Measurements from ENCODE around the gene HTR3D. TPM values are rescaled to one million over a fixed set of nuclear protein-coding genes. Genes with fewer than 3 reads are reported as not detected.

The HTR3D gene
- total and polyA plus RNA-seq, 9 of the 15 experiments (the other 6 are each of a cell fraction or from before 2014, with no cell fraction given) = not detected

GRCh38 chr3:184039414-184039813 is 7.9 kb downstream of the HTR3D start:
- CTCF ChIA-PET (ENCODE audit: low intra/inter-chr PET ratio) = no interaction called here
- BruUV-seq (replicated peaks) = no TSS peak
- intact Hi-C loops (cut with micrococcal nuclease) = no loop called here

More at GRCh38 chr3:184039414-184039813, 7.9 kb downstream of the HTR3D start:
- peaks cover 0 to 5% of the 10 kb centered on the region in 2 experiments; a peak in 2 of 5 replicates for H3K27me3 ChIP-seq (ENCODE audit: control insufficient read depth in 2 of 2, insufficient read depth in 2 of 2, low read length in 2 of 2)
- POLR2A ChIA-PET = no interaction called here
- H3K36me3 ChIP-seq (ENCODE audit: control insufficient read depth, insufficient read depth, low read length) = no peaks in the 10 kb centered on the region
- no peak overlapping the region for H3K9ac ChIP-seq (ENCODE audit: insufficient read depth in 1 of 2, low read depth in 2 of 2, low read length in 2 of 2)
- H3K9me1 ChIP-seq (ENCODE audit: control insufficient read depth, insufficient read depth, low read length) = no peaks in the 10 kb centered on the region
- no peak for DNase-seq (ENCODE audit: extremely low read depth in 1 of 4, low spot score in 3 of 4)
- no peak for FAIRE-seq
- H3K9me3 ChIP-seq (replicated peaks; ENCODE audit: control insufficient read depth, insufficient read depth, low read depth, low read length) = no peaks in the 10 kb centered on the region
- no peak overlapping the region for H3K27ac ChIP-seq (ENCODE audit: extremely low read depth, low read depth, low read length)
- no peaks in the 10 kb centered on the region for H3K4me1 ChIP-seq (replicated peaks in 1 of 2; ENCODE audit: control insufficient read depth in 2 of 2, insufficient read depth in 2 of 2, low read length in 2 of 2)
- H4K20me1 ChIP-seq (replicated peaks; ENCODE audit: control insufficient read depth, insufficient read depth, low read length) = no peaks in the 10 kb centered on the region
- H2AFZ ChIP-seq (ENCODE audit: low read depth, low read length) = no peak overlapping the region
- WGBS (ENCODE audit: insufficient coverage, low coverage, missing lambda C conversion rate) = 32% methylated on average over 5 of the region's 5 CpGs
- no peak overlapping the region for H3K4me3 ChIP-seq
- in situ Hi-C loops (cut with MboI) = no loop called here
- no peak overlapping the region for H3K4me2 ChIP-seq (ENCODE audit: insufficient read depth, low read length)
- H3K79me2 ChIP-seq (ENCODE audit: control insufficient read depth, insufficient read depth, low read length) = no peaks in the 10 kb centered on the region
- TF ChIP-seq EWSR1 (IDR thresholded peaks at IDR 0.05; ENCODE audit: borderline replicate concordance, low read depth, partially characterized antibody) (no peak), NELFE (IDR thresholded peaks at IDR 0.05; ENCODE audit: insufficient read depth, insufficient read length) (no peak), TEAD4 (IDR thresholded peaks at IDR 0.05; ENCODE audit: low read length) (no peak), TEAD4 (CRISPR knock-in tag; IDR thresholded peaks at IDR 0.05; ENCODE audit: borderline replicate concordance) (no peak), USF1 (CRISPR knock-in tag; IDR thresholded peaks at IDR 0.05) (no peak), PRMT5 (CRISPR knock-in tag; IDR thresholded peaks at IDR 0.05) (no peak), XRCC4 (IDR thresholded peaks at IDR 0.05; ENCODE audit: extremely low read depth, insufficient read depth, insufficient read length) (no peak), DPF2 (IDR thresholded peaks at IDR 0.05) (no peak), HEY1 (CRISPR knock-in tag; IDR thresholded peaks at IDR 0.05; ENCODE audit: borderline replicate concordance) (no peak), MCM3 (IDR thresholded peaks at IDR 0.05) (no peak), SPI1 (IDR thresholded peaks at IDR 0.05; ENCODE audit: borderline replicate concordance, low read depth, low read length) (no peak), CBX5 (IDR thresholded peaks at IDR 0.05; ENCODE audit: borderline replicate concordance, low read depth) (no peak), ZNF655 (CRISPR knock-in tag; IDR thresholded peaks at IDR 0.05) (no peak), ZNF121 (CRISPR knock-in tag; conservative IDR thresholded peaks at IDR 0.05) (no peak)
- TF ChIP-seq, protein P1, sequence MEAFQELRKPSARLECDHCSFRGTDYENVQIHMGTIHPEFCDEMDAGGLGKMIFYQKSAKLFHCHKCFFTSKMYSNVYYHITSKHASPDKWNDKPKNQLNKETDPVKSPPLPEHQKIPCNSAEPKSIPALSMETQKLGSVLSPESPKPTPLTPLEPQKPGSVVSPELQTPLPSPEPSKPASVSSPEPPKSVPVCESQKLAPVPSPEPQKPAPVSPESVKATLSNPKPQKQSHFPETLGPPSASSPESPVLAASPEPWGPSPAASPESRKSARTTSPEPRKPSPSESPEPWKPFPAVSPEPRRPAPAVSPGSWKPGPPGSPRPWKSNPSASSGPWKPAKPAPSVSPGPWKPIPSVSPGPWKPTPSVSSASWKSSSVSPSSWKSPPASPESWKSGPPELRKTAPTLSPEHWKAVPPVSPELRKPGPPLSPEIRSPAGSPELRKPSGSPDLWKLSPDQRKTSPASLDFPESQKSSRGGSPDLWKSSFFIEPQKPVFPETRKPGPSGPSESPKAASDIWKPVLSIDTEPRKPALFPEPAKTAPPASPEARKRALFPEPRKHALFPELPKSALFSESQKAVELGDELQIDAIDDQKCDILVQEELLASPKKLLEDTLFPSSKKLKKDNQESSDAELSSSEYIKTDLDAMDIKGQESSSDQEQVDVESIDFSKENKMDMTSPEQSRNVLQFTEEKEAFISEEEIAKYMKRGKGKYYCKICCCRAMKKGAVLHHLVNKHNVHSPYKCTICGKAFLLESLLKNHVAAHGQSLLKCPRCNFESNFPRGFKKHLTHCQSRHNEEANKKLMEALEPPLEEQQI (IDR thresholded peaks at IDR 0.05) = no peak
- TF ChIP-seq, protein P2, sequence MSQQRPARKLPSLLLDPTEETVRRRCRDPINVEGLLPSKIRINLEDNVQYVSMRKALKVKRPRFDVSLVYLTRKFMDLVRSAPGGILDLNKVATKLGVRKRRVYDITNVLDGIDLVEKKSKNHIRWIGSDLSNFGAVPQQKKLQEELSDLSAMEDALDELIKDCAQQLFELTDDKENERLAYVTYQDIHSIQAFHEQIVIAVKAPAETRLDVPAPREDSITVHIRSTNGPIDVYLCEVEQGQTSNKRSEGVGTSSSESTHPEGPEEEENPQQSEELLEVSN (IDR thresholded peaks at IDR 0.05; ENCODE audit: borderline replicate concordance in 1 of 2, extremely low read depth in 1 of 2, insufficient read depth in 1 of 2, insufficient read length in 1 of 2, low read depth in 1 of 2, low read length in 1 of 2, poor library complexity in 1 of 2, severe bottlenecking in 1 of 2) = no peak
- TF ChIP-seq, protein P3, sequence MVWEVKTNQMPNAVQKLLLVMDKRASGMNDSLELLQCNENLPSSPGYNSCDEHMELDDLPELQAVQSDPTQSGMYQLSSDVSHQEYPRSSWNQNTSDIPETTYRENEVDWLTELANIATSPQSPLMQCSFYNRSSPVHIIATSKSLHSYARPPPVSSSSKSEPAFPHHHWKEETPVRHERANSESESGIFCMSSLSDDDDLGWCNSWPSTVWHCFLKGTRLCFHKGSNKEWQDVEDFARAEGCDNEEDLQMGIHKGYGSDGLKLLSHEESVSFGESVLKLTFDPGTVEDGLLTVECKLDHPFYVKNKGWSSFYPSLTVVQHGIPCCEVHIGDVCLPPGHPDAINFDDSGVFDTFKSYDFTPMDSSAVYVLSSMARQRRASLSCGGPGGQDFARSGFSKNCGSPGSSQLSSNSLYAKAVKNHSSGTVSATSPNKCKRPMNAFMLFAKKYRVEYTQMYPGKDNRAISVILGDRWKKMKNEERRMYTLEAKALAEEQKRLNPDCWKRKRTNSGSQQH (CRISPR knock-in tag; IDR thresholded peaks at IDR 0.05) = no peak
- no peak for ATAC-seq
